DLD1 (cell line): Measurements from ENCODE around the gene SERPINB13.

Experiments
- in situ Hi-C: cut with HindIII; loops from 2 replicates; pipeline ENCODE4 v1.10.0; 2017; ENCODE audit warnings: low sequenced_read_pairs

Gene SERPINB13

GRCh38 chr18:63646936-63647335 is 59.8 kb downstream of the SERPINB13 start:
- in situ Hi-C loops, result no loop called here

GRCh38 chr18:63648241-63648640 is 61.1 kb downstream of the SERPINB13 start:
- in situ Hi-C loops, result no loop called here
